Inferior parietal cortex (tissue), 1 donor: ENCODE data around the gene PATL1.

Source experiments
- DNase-seq: peaks from one replicate; pipeline ENCODE4 v3.0.0-alpha.2; 2016; ENCODE audit errors: extremely low spot score

Gene PATL1

DNA sequence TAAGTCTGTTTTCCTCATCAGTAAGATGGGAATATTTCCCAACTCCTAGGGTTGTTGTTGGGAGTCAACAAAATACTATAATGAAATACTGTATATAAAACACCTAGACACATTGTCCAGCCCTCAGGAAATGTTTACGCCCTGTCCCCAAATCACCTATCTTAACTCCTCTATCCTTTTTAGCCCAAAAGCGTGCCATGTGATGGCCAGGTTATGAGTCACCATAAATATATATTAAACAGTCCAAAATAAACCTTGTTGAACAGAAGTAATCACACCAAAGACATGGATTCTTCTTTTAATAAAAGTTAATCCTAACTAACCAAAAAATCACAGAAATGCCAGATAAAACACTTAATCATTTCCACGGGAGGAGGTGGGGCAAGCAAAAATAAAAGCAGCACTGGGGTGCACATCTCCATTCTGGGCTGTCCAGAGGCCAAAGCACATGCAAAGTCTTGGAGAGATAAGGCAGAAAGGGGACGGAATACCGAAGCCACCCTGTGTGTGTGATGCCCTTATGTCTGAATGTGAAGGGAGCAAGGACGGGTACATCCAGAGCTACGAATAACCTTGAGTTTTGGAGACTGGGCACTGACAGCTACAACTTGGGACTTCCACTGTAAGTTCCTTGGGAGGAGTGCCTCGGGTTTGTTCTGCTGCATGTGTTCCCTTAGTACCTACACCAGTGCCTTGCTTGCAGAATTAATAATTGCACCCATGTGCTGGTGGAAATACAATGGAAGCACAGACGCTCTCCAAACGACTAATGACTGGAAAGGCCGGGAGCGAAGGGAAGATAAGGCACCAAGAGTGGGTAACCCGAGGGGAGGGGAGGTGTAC lies 54.3 kb downstream of the PATL1 start:
- DNase-seq: no peak

DNA sequence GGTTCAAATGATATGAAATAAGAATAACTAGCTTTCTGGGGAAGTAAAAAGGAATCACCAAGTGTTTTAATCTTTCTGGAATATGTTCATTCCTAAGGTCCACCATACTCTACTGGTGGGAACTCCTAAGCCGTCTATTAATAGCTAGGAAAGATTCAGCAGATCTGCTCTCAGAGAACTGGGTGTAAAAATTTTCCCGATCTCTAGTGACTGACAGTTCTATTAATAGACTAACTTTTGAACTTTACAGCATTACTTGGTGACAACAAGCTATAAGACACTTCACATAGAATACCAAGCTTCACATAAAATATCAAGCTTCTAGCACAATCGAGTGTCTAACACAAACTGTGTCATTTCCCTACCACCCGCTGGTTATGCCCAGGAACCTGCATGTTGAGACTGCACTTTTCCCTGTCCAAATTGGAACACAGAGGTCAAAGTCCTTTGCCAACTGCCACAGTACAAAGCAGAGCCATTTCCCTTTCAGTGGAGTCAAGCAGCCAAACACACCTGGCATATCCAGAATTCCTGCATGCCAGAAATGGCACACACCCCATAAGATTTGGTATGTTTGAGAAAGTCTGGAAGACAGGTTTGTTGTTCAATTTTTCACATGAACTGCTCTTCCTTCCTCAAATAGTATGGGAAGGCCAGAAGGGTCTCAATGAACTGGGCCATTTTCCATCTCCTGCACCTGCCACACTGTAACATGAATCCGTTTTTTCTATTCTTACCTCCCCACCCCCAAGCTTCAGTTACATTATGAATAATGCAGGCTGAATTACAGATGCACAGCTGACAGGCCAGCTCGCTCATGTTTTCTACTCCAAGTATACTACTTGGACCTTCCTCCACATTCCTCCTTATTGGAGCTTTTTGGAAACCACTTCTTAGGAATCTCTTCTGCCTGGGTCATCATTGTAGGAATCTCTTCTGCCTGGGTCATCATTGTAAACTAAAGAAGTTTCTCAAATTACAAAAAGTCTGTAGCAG lies 57.0 kb downstream of the PATL1 start:
- no peak for DNase-seq

DNA sequence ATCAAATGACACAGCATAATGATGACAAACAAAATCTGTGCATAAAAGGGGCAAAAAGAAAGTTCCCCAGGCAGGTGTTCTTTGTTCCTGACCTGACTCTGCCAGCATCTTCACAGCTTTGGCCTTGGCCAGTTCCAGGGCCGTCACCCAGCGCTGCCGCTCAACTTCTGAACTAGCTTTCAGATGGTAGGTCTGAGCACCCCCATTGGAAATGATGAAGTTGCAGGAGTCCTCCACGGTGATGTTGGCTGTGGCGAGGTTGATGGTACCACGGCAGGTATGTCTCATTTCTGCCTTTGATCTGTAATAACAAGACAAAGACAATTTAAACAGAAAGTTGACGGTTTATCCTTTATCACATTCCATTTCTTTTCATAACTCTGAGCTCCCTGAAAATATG lies 58.5 kb downstream of the PATL1 start:
- no peak for DNase-seq

DNA sequence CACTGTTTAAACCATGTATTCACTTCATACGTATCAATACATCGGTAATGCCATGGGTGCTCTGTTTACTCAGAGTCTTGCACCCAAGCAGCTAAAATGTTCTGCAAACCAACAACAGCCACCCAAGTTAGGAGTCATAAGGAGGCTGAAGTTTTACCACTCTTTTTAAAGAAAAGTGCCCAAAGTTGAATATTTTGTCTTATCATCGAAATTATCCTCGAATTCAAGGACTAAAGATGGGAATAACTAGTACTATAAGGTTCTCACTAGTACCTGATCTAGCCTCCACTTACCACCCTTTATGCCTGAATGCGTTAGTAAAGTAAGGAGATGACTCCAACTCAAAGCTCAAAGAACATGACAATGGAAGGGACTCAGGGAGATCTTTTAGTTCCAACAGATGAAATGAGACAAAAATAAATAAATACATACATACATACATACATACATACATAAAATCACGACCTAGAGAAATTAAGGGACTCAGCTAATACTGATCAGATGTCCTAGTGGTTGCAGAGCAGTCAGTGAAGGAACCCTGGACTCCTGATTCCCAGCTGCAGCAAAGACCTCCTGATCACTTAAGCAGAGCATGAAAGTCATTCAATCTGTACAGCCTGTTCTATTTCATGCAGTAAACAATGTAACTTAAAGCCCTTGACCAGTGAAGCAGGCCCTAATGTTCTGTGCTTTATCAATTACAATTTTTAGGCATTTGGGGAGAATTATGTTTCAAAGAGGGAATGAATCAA lies 61.0 kb downstream of the PATL1 start:
- no peak for DNase-seq

DNA sequence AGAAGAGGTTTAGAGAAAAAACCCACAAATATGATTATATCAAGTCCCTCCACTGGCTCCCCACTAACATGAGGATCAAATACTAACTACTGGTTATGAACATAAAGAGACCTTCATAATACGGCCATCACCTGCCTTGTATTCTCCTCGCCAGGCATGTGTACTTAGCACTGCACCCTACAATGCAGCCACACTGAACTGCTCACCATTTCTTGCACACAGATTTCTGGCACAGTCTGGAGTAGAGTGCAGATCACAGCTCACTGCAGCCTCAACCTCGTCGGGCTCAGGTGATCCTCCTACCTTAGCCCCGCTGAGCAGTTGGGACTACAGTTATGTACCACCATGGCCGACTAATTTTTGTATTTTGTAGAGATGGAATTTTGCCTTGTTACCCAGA lies 66.4 kb downstream of the PATL1 start:
- DNase-seq: no peak

DNA sequence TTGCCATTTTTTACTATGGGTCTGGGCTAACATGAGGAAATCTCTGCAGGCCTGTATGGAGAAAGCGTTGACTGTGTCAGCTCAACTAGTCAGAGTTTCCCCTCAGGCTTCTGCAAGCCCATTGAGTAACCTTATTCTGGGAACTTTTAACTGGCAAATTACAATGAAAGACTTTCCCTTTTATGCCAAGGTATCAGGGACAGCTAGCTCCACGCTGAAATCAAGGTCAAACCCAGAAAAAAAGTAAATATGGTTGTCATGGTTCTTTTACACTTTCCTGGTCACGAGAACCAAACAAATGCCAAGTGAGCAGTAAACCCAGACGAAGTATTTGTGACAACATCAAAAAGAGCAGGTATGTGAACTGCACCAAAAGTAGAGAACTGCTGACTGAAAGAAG lies 67.0 kb downstream of the PATL1 start:
- DNase-seq: no peak

DNA sequence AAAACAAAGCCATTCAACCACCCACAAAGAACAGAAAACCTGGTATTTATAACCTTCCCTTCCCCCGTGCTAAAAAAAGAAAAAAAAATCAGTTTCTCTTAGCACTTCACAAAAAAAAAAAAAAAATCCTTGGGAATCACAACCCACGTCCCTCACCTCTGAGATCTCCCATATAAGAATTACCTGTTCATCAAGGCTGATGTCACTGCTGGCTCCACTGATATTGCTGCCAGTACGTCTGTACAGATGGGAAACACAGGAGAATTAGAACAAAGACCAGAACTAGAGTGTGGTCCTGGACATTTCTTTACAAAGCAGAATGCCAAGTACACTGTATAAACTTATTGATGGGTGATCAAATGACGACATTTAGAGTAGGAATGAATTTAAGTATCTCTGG lies 68.2 kb downstream of the PATL1 start:
- DNase-seq: no peak

DNA sequence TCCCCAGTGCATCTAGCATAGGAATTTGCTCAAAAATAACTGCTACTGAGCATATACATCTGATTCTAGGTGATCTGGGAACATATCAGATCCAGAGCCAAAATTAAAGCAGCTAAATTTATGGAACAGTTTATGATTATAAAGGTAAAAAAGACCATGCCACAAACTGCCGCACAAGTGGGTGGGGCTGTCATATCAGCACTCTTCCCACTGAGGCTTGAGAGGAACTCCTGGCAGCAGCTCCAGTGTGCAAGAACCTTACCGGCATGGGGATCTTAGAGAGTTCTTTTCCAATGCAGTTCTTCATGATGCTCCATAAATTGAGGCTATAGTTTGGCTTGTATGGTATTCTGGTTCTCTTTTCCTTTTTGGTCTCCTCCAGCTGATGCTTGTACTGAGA lies 68.6 kb downstream of the PATL1 start:
- no peak for DNase-seq

DNA sequence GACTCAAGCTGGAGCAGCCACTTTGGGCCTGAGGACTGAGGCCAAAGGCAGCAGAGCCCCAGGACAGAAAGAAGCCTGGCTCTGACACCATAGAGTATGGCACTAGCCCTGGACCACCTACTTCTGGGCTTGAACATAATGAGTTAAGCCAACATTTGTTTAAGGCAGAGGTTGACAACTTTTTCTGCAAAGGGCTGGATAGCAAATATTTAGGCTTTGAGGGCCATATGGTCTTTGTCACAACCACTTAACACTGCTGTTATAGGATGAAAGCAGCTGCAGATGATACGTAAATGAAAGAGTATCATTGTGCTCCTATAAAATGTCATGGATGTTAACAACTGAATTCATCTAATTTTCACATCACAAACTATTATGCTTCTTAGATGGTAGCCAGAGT lies 69.9 kb downstream of the PATL1 start:
- no peak for DNase-seq
